ENCODE data around the gene ELP4. TPM values are rescaled to one million over a fixed set of nuclear protein-coding genes. Genes with fewer than 3 reads are reported as not detected.

ELP4 gene
- total RNA-seq, 1 donor from 2014 or later: 21.7 TPM

DNA sequence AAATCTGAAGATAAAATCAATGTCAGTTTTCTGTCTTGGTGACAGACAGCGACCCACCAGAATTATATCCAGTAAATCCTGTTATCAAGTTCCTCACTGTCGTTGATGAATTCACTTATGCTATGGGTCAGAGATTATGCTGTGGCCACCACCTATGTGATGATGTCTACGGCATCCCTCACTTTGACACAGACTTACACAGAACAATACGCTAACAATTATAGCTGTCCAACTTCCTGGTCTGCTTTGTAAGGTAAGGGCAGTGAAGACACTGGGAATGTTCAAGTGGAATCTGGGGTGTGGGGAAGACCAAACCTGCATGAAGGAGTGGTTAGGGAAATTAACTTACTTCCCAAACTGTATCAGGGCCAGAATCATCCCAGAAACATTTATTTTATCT lies 320.8 kb downstream of the ELP4 start:
- no peak overlapping the region for H3K27ac Mint-ChIP-seq
- TF ChIP-seq, protein P1, sequence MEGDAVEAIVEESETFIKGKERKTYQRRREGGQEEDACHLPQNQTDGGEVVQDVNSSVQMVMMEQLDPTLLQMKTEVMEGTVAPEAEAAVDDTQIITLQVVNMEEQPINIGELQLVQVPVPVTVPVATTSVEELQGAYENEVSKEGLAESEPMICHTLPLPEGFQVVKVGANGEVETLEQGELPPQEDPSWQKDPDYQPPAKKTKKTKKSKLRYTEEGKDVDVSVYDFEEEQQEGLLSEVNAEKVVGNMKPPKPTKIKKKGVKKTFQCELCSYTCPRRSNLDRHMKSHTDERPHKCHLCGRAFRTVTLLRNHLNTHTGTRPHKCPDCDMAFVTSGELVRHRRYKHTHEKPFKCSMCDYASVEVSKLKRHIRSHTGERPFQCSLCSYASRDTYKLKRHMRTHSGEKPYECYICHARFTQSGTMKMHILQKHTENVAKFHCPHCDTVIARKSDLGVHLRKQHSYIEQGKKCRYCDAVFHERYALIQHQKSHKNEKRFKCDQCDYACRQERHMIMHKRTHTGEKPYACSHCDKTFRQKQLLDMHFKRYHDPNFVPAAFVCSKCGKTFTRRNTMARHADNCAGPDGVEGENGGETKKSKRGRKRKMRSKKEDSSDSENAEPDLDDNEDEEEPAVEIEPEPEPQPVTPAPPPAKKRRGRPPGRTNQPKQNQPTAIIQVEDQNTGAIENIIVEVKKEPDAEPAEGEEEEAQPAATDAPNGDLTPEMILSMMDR (conservative IDR thresholded peaks at IDR 0.05): no peak
- peaks cover 15% of the 10 kb centered on the region for H3K4me1 Mint-ChIP-seq (ENCODE audit: unreplicated experiment)
- H3K9me3 Mint-ChIP-seq: no peaks in the 10 kb centered on the region
- H3K27me3 Mint-ChIP-seq: peaks cover 27% of the 10 kb centered on the region
- H3K4me3 Mint-ChIP-seq: no peak overlapping the region
- H3K36me3 Mint-ChIP-seq: no peaks in the 10 kb centered on the region
- no peak for DNase-seq (ENCODE audit: extremely low spot score, unreplicated experiment)

DNA sequence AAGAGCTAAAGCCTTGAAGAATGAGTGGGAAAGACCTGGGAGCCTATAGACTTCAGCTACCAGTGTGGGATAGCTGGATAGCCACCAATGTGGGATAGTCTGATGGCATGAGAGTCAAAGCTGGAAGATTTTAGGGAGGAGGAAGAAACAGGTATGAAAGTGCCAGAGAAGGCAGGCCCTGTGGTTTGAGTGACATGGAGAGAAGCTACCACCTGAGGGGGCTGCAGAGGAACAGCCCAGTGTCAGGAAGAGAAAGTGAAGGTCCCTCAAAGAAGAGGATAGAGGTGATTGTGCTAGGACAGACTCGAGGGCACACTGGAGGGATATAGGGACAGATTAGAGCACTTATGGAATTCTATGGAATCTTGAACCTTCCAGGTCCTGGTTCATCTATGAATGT lies 324.7 kb downstream of the ELP4 start:
- Mint-ChIP-seq H3K36me3 (no peaks in the 10 kb centered on the region), H3K27ac (no peak overlapping the region), H3K4me3 (no peak overlapping the region), H3K9me3 (no peaks in the 10 kb centered on the region), H3K27me3 (peaks cover 19% of the 10 kb centered on the region), H3K4me1 (ENCODE audit: unreplicated experiment) (no peaks in the 10 kb centered on the region)
- no peak for DNase-seq (ENCODE audit: extremely low spot score, unreplicated experiment)
- TF ChIP-seq, protein P1 (conservative IDR thresholded peaks at IDR 0.05): no peak

Other genes with a start within 250 kb of the ELP4 start
- gene DCDC1, start 140.0 kb upstream of the ELP4 start, total RNA-seq (ENCODE audit: low replicate concordance): 2.0 and 4.8 TPM in 2 replicates
- gene DNAJC24, start 139.9 kb upstream of the ELP4 start, total RNA-seq (ENCODE audit: low replicate concordance): 15.4 and 21.3 TPM in 2 replicates
- gene IMMP1L, start 145 bp upstream of the ELP4 start, total RNA-seq (ENCODE audit: low replicate concordance): 27.7 and 35.2 TPM in 2 replicates

Data from type B pancreatic cell (in vitro differentiated cells).